Uterus (tissue), 4 donors: ENCODE data around the gene CLCF1. TPM values are rescaled to one million over a fixed set of nuclear protein-coding genes. Genes with fewer than 3 reads are reported as not detected.
A peak's percentile ranks its signal among the peaks of the same experiment; 100 is the strongest.

Experiments
- DNase-seq, 2 donors: peaks; one replicate each; pipeline ENCODE4 v3.0.0-alpha.2; 2019 to 2020
- H3K27ac ChIP-seq, 2 donors: fragments of 200-600 bp; sonication (generic); 1 replicate in 1 of 2; 2 replicates in 1 of 2; pipeline ENCODE4 v1.5.1; 2016 to 2018
- H3K27me3 ChIP-seq, 2 donors: fragments of 200-600 bp; sonication (generic); one replicate each; pipeline ENCODE4 v1.5.1; 2018 to 2019; ENCODE audit warnings: control low read depth in 1 of 2
- H3K36me3 ChIP-seq, 2 donors: fragments of 200-600 bp; sonication (generic); one replicate each; pipeline ENCODE4 v1.5.1; 2019; ENCODE audit warnings: control low read depth in 1 of 2
- H3K4me1 ChIP-seq, 2 donors: fragments of 200-600 bp; sonication (generic); one replicate each; pipeline ENCODE4 v1.5.1; 2018 to 2019; ENCODE audit warnings: control low read depth in 1 of 2
- H3K4me3 ChIP-seq, 2 donors: fragments of 200-600 bp; sonication (generic); 1 replicate in 1 of 2; 2 replicates in 1 of 2; pipeline ENCODE4 v1.5.1; 2018 to 2019; ENCODE audit warnings: mild to moderate bottlenecking in 1 of 2
- H3K9me3 ChIP-seq, 2 donors: fragments of 200-600 bp; sonication (generic); one replicate each; pipeline ENCODE4 v1.5.1; 2019; ENCODE audit warnings: control low read depth in 1 of 2
- POLR2A ChIP-seq, 2 donors: fragments of 450-650 bp; IDR thresholded peaks; one replicate each; pipeline ENCODE4 v1.6.1; 2016; ENCODE audit warnings: antibody characterized with exemption in 2 of 2, mild to moderate bottlenecking in 1 of 2, moderate library complexity in 1 of 2
- intact Hi-C: fragments of 100-400 bp; cut with DNase I; formaldehyde crosslinking; loops from one replicate; pipeline ENCODE4 v1.15.1; 2023; ENCODE audit warnings: low total_unique reads
- total RNA-seq, 4 donors: library from RNA; depleted of rRNA in 3 of 4; stranded (reverse); fragments of >200 nt in 3 of 4; gene quantifications; one replicate each; pipeline versions ENCODE4 v1.1.0 to v1.2.4, GENCODE V29; 2014 to 2023
- TF ChIP-seq, protein P1 (sequence below), 4 experiments: fragments of 200-600 bp in 2 of 4; fragments of 450-650 bp in 2 of 4; sonication (generic) in 2 of 4; IDR thresholded peaks; one replicate each; pipeline ENCODE4 v1.5.1; 2016 to 2019; ENCODE audit warnings: antibody characterized with exemption in 4 of 4, mild to moderate bottlenecking in 2 of 4, moderate library complexity in 1 of 4
- donor health status: DM: yes; HTN: yes; CAD: no.

Gene CLCF1
- total RNA-seq, 4 donors from 2014 or later: 0.77 to 19.3 (median 7.4) TPM

DNA sequence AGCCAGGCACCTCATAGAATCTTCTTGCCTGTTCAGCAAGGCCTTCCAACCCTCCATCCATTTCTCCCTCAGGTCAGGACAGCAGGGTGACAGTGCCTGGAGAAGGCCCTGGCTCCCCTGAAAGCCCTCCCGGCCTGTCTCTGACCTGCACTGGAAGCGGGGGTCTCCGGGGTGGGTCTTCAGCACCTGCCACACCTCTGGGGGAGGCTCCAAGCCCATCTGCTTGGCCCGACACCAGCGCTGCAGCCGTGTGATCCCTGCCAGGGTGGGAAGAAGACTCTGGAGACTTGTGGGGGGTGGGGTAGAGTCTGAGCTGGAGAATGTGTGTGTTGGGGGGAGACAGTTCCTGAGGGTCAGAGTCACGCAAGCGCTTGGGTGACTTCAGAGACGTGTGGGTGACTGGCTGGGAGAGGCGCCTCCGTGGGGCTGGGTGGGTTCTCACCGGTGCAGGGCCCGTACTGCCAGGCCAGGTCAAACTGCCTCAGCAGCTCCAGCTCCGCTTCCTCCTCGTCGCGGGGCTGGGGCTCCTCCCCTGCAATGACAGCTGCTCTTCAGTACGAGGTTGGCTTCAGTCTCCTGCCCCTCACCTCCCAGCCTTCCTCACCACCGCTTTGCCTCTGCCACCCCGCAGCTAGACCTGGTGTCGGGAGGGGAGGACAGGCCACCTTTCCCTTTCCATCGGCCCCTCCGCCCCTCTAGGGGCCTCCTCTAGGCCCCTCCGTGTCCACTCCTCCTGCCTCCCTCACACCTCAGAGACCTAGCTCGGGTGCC, 20.7 kb downstream of the CLCF1 start:
- no peaks in the 10 kb centered on the region for H3K36me3 ChIP-seq
- H3K4me3 ChIP-seq: peak overlapping the region; percentile 67 to 77
- intact Hi-C loops: no loop called here
- DNase-seq: peak; percentile 46 to 47
- peaks cover 31 to 37% of the 10 kb centered on the region in 2 donors for H3K4me1 ChIP-seq
- H3K27ac ChIP-seq: peak overlapping the region; percentile 97 to 99
- H3K9me3 ChIP-seq: no peaks in the 10 kb centered on the region
- TF ChIP-seq, protein P1, sequence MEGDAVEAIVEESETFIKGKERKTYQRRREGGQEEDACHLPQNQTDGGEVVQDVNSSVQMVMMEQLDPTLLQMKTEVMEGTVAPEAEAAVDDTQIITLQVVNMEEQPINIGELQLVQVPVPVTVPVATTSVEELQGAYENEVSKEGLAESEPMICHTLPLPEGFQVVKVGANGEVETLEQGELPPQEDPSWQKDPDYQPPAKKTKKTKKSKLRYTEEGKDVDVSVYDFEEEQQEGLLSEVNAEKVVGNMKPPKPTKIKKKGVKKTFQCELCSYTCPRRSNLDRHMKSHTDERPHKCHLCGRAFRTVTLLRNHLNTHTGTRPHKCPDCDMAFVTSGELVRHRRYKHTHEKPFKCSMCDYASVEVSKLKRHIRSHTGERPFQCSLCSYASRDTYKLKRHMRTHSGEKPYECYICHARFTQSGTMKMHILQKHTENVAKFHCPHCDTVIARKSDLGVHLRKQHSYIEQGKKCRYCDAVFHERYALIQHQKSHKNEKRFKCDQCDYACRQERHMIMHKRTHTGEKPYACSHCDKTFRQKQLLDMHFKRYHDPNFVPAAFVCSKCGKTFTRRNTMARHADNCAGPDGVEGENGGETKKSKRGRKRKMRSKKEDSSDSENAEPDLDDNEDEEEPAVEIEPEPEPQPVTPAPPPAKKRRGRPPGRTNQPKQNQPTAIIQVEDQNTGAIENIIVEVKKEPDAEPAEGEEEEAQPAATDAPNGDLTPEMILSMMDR (IDR thresholded peaks at IDR 0.05): no peak
- TF ChIP-seq POLR2A (IDR thresholded peaks at IDR 0.05): no peak
- H3K27me3 ChIP-seq: no peaks in the 10 kb centered on the region

DNA sequence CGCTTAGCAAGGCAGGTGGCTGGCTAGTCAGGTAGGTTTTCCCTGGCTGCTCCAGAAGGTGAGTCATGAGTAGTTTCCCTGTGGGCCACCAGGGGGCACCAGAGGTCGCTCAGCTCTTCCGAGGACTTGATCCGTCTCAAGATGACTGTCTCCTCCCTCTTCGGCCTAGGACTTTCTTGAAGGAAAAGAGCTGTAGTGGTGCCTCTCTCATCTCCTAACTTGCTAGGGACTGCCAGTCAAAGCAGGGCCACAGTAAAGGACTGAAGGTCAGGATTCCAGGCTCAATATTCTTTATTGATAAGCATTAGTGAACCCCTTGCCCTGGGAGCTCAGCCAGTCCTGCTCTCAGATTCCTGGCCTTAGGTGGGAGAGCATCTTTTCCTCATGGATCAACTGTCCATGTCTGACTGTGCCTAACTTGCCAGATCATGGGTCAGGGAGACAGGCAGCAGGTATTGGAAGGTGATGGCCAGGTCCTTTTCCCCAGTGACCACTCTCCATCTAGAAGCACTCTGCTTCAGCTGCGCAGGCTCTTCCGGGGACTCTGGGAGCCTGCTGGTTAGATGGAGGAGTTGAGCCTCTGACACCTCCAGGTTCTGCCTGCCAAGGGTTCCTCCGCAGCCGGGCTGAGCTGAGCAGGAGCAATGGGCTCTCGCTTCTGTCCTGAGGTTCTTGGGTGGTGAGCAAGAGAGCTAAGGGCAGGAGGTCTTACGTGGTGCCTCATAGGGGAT, 22.0 kb downstream of the CLCF1 start:
- Histone ChIP-seq H3K36me3 (no peaks in the 10 kb centered on the region), H3K27ac (peak overlapping the region; percentile 97 to 99), H3K9me3 (no peaks in the 10 kb centered on the region), H3K27me3 (no peaks in the 10 kb centered on the region), H3K4me3 (no peak overlapping the region), H3K4me1 (peaks cover 29% of the 10 kb centered on the region in 2 donors)
- TF ChIP-seq, protein P1 (IDR thresholded peaks at IDR 0.05): peak; percentile 92 to 96 (median 94)
- no peak for TF ChIP-seq POLR2A (IDR thresholded peaks at IDR 0.05)
- DNase-seq: peak; percentile 68 to 71
- intact Hi-C loops: no loop called here

DNA sequence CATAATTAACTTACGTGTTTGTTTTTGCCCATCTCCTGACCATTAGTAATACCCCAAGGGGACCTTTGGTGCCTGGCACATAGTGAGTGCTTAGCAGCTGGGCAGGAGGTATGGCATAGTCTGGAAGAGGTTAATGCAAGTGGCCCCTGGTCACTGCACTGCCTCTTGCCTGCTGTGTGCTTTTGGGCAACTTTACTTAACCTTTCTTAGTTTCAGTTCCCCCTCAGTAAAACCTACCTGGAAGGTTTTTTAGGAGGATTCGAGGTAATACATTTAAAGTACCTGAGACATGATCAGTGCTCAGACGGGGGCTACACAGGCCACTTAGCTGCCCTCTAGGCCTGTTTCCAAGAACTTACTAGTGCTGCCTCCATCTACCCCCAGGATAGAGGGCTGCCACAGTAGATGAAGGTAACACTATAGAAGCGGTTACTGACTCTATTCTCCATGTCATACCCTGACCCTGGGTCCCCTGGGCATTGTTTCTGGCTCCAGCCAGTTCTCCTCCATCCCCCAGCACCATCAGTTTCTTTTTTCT, 23.4 kb downstream of the CLCF1 start:
- intact Hi-C loops: loop anchor here (5.0 kb wide), 1 partner anchor 37 kb away; no protein-coding TSS in a partner anchor

DNA sequence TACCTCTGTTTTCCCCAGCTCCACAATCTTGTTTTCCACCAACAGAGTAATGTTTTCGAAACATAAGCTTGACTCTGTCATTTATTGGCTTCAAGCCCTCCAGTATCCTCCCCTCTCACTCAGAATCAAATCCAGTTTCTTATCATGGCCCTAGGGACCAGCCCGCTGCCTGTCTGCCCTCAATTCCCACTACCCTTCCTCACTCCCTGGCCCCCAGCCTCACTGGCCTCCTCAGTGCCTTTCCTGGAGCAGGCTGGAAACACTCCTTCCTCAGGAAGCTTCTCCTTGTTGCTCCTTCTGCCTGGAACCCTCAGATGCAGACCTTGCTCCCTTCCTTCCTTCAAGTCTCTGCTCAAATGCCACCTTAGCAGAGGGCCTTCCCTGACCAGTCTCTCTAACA, 23.9 kb downstream of the CLCF1 start:
- Histone ChIP-seq H3K4me1 (peaks cover 9 to 11% of the 10 kb centered on the region in 2 donors), H3K36me3 (no peaks in the 10 kb centered on the region), H3K27me3 (no peaks in the 10 kb centered on the region), H3K9me3 (no peaks in the 10 kb centered on the region), H3K4me3 (no peak overlapping the region), H3K27ac (no peak overlapping the region)
- no peak for DNase-seq
- TF ChIP-seq POLR2A (IDR thresholded peaks at IDR 0.05): no peak
- TF ChIP-seq, protein P1 (IDR thresholded peaks at IDR 0.05): no peak
- intact Hi-C loops: loop anchor here (5.0 kb wide), 1 partner anchor 38 kb away; no protein-coding TSS in a partner anchor

More for the DNA sequence above, 23.4 kb downstream of the CLCF1 start:
- Histone ChIP-seq H3K27ac (no peak overlapping the region), H3K36me3 (no peaks in the 10 kb centered on the region), H3K9me3 (no peaks in the 10 kb centered on the region), H3K4me1 (peaks cover 14 to 16% of the 10 kb centered on the region in 2 donors), H3K27me3 (no peaks in the 10 kb centered on the region), H3K4me3 (no peak overlapping the region)
- no peak for DNase-seq
- no peak for TF ChIP-seq POLR2A (IDR thresholded peaks at IDR 0.05)
- TF ChIP-seq, protein P1 (IDR thresholded peaks at IDR 0.05): no peak
